ENCODE results near the gene CORO7. TPM values are rescaled to one million over a fixed set of nuclear protein-coding genes. Genes with fewer than 3 reads are reported as not detected.

Gene CORO7
- total and polyA plus RNA-seq, 9 of the 15 experiments (the other 6 are each of a cell fraction or from before 2014, with no cell fraction given): 0.45 to 77.2 (median 18.7) TPM

DNA sequence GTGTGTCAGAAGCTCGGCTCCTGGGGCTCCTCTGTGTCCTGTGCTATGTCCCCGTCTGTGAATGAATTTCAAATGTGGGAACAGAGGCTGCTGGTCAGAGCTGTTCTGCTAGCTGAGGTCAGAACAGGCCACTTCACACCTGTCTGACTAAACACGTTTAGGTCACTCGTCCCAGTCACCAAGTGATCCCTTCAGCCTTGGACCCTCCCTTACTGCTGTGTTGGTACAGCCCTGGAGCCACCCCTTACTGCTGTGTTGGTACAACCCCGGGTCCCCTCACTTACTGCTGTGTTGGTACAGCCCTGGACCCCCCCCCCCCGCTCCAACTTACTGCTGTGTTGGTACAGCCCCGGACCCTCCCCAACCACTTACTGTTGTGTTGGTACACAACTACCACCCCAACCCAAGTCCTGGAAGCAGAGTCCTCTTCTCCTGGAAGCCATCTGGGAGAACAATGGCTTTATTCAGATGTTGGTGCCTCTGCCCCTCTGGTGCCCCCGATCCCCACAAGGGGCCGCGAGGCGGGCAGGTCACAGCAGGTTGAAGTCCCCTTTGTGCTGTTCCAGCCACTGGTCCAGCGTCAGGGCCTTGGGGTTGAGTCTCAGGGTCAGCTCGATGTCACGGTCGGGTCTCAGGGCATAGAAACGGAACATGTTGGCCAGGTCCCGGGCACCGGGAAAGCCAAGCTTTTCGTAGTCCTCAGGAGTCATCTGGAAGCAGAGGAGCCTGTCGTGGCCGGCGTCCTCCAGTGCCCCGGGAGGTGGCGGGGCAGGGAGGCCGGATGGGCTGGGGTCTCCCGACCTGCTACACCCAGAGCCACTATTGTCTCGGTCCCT is 45.1 kb upstream of the CORO7 start (continued):
- TF ChIP-seq FOXK2 (conservative IDR thresholded peaks at IDR 0.05 in 1 of 2, IDR thresholded peaks at IDR 0.05 in 1 of 2; ENCODE audit: low read depth in 2 of 2): peak in 1 of 2 experiments; percentile 98; a peak in 2 of 4 replicates
- TF ChIP-seq SAP30 (IDR thresholded peaks at IDR 0.05; ENCODE audit: borderline replicate concordance, insufficient read depth, low read depth, low read length, poor library complexity, severe bottlenecking): no peak
- TF ChIP-seq RBM34 (IDR thresholded peaks at IDR 0.05; ENCODE audit: borderline replicate concordance, insufficient read depth, low read length): no peak
- TF ChIP-seq NFYB (IDR thresholded peaks at IDR 0.05; ENCODE audit: extremely low read depth, insufficient read length): no peak
- TF ChIP-seq, protein P1, sequence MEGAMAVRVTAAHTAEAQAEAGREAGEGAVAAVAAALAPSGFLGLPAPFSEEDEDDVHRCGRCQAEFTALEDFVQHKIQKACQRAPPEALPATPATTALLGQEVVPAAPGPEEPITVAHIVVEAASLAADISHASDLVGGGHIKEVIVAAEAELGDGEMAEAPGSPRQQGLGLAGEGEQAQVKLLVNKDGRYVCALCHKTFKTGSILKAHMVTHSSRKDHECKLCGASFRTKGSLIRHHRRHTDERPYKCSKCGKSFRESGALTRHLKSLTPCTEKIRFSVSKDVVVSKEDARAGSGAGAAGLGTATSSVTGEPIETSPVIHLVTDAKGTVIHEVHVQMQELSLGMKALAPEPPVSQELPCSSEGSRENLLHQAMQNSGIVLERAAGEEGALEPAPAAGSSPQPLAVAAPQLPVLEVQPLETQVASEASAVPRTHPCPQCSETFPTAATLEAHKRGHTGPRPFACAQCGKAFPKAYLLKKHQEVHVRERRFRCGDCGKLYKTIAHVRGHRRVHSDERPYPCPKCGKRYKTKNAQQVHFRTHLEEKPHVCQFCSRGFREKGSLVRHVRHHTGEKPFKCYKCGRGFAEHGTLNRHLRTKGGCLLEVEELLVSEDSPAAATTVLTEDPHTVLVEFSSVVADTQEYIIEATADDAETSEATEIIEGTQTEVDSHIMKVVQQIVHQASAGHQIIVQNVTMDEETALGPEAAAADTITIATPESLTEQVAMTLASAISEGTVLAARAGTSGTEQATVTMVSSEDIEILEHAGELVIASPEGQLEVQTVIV (CRISPR knock-in tag; IDR thresholded peaks at IDR 0.05; ENCODE audit: borderline replicate concordance): no peak
- TF ChIP-seq FOS (IDR thresholded peaks at IDR 0.05; ENCODE audit: extremely low read depth, insufficient read length): no peak
- no peak for TF ChIP-seq ZNF133 (CRISPR knock-in tag; IDR thresholded peaks at IDR 0.05)
- TF ChIP-seq ZBTB49 (CRISPR knock-in tag; IDR thresholded peaks at IDR 0.05; ENCODE audit: borderline replicate concordance): no peak
- TF ChIP-seq ZBTB9 (CRISPR knock-in tag; IDR thresholded peaks at IDR 0.05): no peak
- no peak for TF ChIP-seq TBL1XR1 (IDR thresholded peaks at IDR 0.05; ENCODE audit: low read length in 2 of 2)
- no peak for TF ChIP-seq HOMEZ (CRISPR knock-in tag; IDR thresholded peaks at IDR 0.05)
- no peak for TF ChIP-seq ZNF785 (CRISPR knock-in tag; IDR thresholded peaks at IDR 0.05)

Data from K562 (cell line).